PC-9 (cell line): Measurements from ENCODE around the gene GBX1. TPM values are rescaled to one million over a fixed set of nuclear protein-coding genes. Genes with fewer than 3 reads are reported as not detected.

Experiments used
- BruUV-seq: library from RNA; stranded (reverse); fragments of 400-500 nt; replicated peaks from 2 replicates; lab custom pipeline; 2021; lab: Mats Ljungman, UMichigan
- CTCF ChIA-PET: fragments of 300-600 bp; sonication (Branson Sonifier 250); formaldehyde crosslinking; loops from one replicate; lab custom pipeline; 2022; ENCODE audit warnings: antibody characterized with exemption; lab: Charles Lee
- POLR2A ChIA-PET: fragments of 300-600 bp; sonication (Branson Sonifier 250); formaldehyde crosslinking; loops from one replicate; lab custom pipeline; 2022; ENCODE audit warnings: antibody characterized with exemption; ENCODE audit not compliant: unreplicated experiment; lab: Charles Lee
- DNase-seq, 2 experiments: peaks; one replicate each; pipeline versions ENCODE4 v3.0.0 to v3.0.0-alpha.2; 2015 to 2022; ENCODE audit warnings: mixed read lengths in 1 of 2
- H2AFZ ChIP-seq: fragments of 200-600 bp; sonication (generic); 2 replicates; pipeline ENCODE4 v1.8.1; 2017; ENCODE audit warnings: antibody characterized with exemption
- H3F3A ChIP-seq: fragments of 200-600 bp; sonication (generic); 2 replicates; pipeline ENCODE4 v1.8.1; 2017; ENCODE audit warnings: antibody characterized with exemption, mild to moderate bottlenecking, low read depth; ENCODE audit not compliant: insufficient read depth
- H3K27ac ChIP-seq: fragments of 200-600 bp; sonication (generic); 2 replicates; pipeline ENCODE4 v1.6.1; 2016; ENCODE audit warnings: mixed run types
- H3K27me3 ChIP-seq: fragments of 200-600 bp; sonication (generic); 2 replicates; pipeline ENCODE4 v1.6.1; 2016; ENCODE audit warnings: low read depth, mixed run types; ENCODE audit not compliant: insufficient read depth
- H3K36me3 ChIP-seq: fragments of 200-600 bp; sonication (generic); 2 replicates; pipeline ENCODE4 v1.6.1; 2016; ENCODE audit warnings: low read depth, mixed run types
- H3K4me1 ChIP-seq: fragments of 200-600 bp; sonication (generic); replicated peaks from 2 replicates; pipeline ENCODE4 v1.6.1; 2016; ENCODE audit warnings: mixed run types; ENCODE audit not compliant: insufficient read depth
- H3K4me2 ChIP-seq: fragments of 200-600 bp; sonication (generic); 2 replicates; pipeline ENCODE4 v1.6.1; 2017; ENCODE audit warnings: mixed run types
- H3K4me3 ChIP-seq: fragments of 200-600 bp; sonication (generic); 2 replicates; pipeline ENCODE4 v1.6.1; 2016; ENCODE audit warnings: mixed run types
- H3K79me2 ChIP-seq: fragments of 200-600 bp; sonication (generic); 2 replicates; pipeline ENCODE4 v1.6.1; 2017; ENCODE audit warnings: low read depth, mixed run types
- H3K9me2 ChIP-seq: fragments of 200-600 bp; sonication (generic); 2 replicates; pipeline ENCODE4 v1.8.1; 2017; ENCODE audit warnings: mild to moderate bottlenecking; ENCODE audit not compliant: insufficient read depth
- H3K9me3 ChIP-seq: fragments of 200-600 bp; sonication (generic); 2 replicates; pipeline ENCODE4 v1.8.1; 2016; ENCODE audit warnings: low read depth; ENCODE audit not compliant: insufficient read depth
- H4K20me1 ChIP-seq: fragments of 200-600 bp; sonication (generic); 2 replicates; pipeline ENCODE4 v1.8.1; 2017; ENCODE audit not compliant: insufficient read depth
- EZH2 ChIP-seq: fragments of 200-600 bp; sonication (generic); IDR thresholded peaks from 2 replicates; pipeline ENCODE4 v1.8.0; 2017; ENCODE audit warnings: antibody characterized with exemption, low read depth
- intact Hi-C: fragments of 100-400 bp; cut with micrococcal nuclease; formaldehyde crosslinking; loops from one replicate; pipeline ENCODE4 v1.10.0; 2022; ENCODE audit not compliant: unreplicated experiment
- total RNA-seq: library from RNA; stranded (reverse); gene quantifications from 2 replicates; pipeline ENCODE4 v1.2.3, GENCODE V29; 2021
- TF ChIP-seq, protein P1 (sequence below): fragments of 200-600 bp; sonication (generic); conservative IDR thresholded peaks from 2 replicates; pipeline ENCODE4 v1.6.1; 2017; ENCODE audit warnings: mixed run types, antibody characterized with exemption, mild to moderate bottlenecking, moderate library complexity

Gene GBX1
- total RNA-seq, 1 experiment from 2014 or later = not detected

DNA sequence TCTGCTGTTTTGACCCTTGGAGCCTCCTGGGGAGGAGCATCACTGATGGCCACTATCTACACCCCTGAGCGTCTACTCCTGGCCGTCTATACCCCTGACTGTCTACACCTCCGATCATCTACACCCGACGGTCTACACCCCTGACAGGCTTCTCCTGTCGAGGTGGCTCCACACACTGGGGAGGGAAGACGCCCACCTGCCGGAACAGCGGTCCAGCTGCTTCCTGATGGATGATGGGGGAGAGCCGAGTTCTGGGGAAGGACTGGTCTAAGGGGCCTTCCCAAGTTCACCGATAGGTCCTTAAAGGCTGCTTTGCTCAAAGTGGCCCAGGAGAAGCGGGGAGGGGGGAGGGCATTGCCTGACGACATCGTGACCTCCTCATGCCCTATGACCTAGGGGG is 39.4 kb downstream of the GBX1 start:
- H3K27ac ChIP-seq = no peak overlapping the region
- intact Hi-C loops = no loop called here
- H3K36me3 ChIP-seq = no peaks in the 10 kb centered on the region
- CTCF ChIA-PET = no interaction called here
- H3K4me1 ChIP-seq = no peaks in the 10 kb centered on the region
- no peaks in the 10 kb centered on the region for H3K27me3 ChIP-seq
- no TSS peak for BruUV-seq
- POLR2A ChIA-PET = no interaction called here
- no peak overlapping the region for H2AFZ ChIP-seq
- no peak for DNase-seq
- H3K4me2 ChIP-seq = no peak overlapping the region
- TF ChIP-seq, protein P1, sequence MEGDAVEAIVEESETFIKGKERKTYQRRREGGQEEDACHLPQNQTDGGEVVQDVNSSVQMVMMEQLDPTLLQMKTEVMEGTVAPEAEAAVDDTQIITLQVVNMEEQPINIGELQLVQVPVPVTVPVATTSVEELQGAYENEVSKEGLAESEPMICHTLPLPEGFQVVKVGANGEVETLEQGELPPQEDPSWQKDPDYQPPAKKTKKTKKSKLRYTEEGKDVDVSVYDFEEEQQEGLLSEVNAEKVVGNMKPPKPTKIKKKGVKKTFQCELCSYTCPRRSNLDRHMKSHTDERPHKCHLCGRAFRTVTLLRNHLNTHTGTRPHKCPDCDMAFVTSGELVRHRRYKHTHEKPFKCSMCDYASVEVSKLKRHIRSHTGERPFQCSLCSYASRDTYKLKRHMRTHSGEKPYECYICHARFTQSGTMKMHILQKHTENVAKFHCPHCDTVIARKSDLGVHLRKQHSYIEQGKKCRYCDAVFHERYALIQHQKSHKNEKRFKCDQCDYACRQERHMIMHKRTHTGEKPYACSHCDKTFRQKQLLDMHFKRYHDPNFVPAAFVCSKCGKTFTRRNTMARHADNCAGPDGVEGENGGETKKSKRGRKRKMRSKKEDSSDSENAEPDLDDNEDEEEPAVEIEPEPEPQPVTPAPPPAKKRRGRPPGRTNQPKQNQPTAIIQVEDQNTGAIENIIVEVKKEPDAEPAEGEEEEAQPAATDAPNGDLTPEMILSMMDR = no peak
- TF ChIP-seq EZH2 = no peak
- no peaks in the 10 kb centered on the region for H3K9me3 ChIP-seq
- no peak overlapping the region for H3K4me3 ChIP-seq
- H3K79me2 ChIP-seq = no peaks in the 10 kb centered on the region
- H4K20me1 ChIP-seq = peaks cover 11% of the 10 kb centered on the region
- no peaks in the 10 kb centered on the region; the same call in 1 of the 2 replicates for H3F3A ChIP-seq
- H3K9me2 ChIP-seq = no peaks in the 10 kb centered on the region

DNA sequence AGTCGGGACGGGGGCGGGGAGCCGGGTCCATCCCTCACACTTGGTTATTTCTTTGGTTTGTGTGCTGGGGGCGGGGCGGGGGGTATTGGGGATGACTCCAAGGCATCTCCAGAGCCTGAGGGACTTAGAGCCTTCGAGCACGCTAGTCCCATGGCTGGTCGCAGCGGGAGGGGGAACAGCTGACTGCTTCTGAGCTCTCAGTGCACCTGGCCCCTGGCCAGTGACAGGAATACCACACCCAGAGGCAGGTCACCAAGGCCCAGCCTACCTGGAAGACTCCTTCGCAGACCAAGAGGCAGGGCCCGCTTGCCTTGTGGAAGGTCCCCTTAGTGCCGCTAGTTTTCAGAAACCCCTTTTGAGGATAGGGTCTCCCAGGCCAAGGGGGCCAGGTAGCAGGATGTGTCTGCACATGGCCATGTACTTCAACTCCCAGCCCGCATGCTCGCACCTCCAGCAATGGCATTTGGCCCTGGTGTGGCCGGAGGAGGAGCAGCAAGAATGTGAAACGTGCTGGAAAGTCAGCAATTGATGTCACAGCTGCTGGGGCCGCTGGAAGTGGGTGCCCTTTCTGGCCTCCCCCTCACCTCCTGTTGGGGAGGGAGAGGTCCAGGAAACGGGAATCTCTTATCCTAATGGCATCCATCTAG is 40.9 kb downstream of the GBX1 start:
- ChIA-PET POLR2A (no interaction called here), CTCF (no interaction called here)
- no peaks in the 10 kb centered on the region for H3K79me2 ChIP-seq
- H3K36me3 ChIP-seq = no peaks in the 10 kb centered on the region
- no peaks in the 10 kb centered on the region for H3K9me2 ChIP-seq
- H4K20me1 ChIP-seq = peaks cover 11% of the 10 kb centered on the region
- H3K9me3 ChIP-seq = no peaks in the 10 kb centered on the region
- no peak for DNase-seq
- no peaks in the 10 kb centered on the region for H3K27me3 ChIP-seq
- H3K4me2 ChIP-seq = no peak overlapping the region
- no peak overlapping the region for H2AFZ ChIP-seq
- no peaks in the 10 kb centered on the region; the same call in 1 of the 2 replicates for H3F3A ChIP-seq
- intact Hi-C loops = no loop called here
- no peak overlapping the region for H3K4me3 ChIP-seq
- no peak overlapping the region for H3K27ac ChIP-seq
- no TSS peak for BruUV-seq
- TF ChIP-seq, protein P1 = no peak
- TF ChIP-seq EZH2 = no peak
- H3K4me1 ChIP-seq = no peaks in the 10 kb centered on the region

DNA sequence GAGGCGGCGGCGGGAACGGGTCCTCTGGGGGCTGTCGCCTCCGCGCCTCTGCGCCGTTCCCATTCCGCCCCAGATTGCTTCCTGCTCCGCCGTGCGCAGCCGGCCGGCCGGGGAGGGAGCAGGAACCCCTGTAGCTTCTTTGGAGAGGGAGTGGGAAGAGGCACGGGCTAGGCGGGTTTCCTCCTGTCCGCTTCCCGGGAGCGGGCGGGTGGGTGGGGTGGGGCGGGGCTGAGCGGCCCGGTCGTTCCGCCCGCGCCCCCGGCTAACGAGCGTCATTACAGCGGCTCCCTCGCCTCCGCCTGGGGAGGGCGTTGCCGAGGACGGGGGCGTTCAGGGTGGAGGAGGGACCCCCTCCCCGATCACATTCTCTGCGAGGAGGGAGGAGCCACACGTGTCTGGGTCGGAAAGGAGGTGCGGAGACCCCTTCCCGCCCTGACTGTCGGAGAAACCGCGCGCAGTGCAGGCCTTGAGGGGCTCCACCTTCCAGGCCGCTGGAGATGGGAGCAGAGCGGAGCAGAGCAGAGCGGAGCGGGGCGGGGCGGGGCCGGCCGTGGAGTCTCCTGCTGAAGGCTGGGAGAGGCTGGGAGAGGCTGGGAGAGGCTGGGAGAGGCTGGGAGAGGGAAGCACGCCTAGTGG is 41.5 kb downstream of the GBX1 start:
- ChIA-PET CTCF (interaction anchor here (0.7 kb wide), 1 partner anchor 13 kb away, joined by 8 read pairs; no protein-coding TSS in a partner anchor), POLR2A (no interaction called here)
- Histone ChIP-seq H3K36me3 (no peaks in the 10 kb centered on the region), H3K4me3 (no peak overlapping the region), H2AFZ (no peak overlapping the region), H3K27me3 (no peaks in the 10 kb centered on the region), H3K27ac (no peak overlapping the region), H3K4me1 (no peaks in the 10 kb centered on the region), H4K20me1 (peaks cover 11% of the 10 kb centered on the region), H3K79me2 (no peaks in the 10 kb centered on the region), H3F3A (no peaks in the 10 kb centered on the region; the same call in 1 of the 2 replicates), H3K9me3 (no peaks in the 10 kb centered on the region), H3K9me2 (no peaks in the 10 kb centered on the region), H3K4me2 (no peak overlapping the region)
- TF ChIP-seq, protein P1 = no peak
- no peak for TF ChIP-seq EZH2
- intact Hi-C loops = no loop called here
- BruUV-seq = no TSS peak
- no peak for DNase-seq
